PC-9 (cell line): ENCODE data around the gene TMEM98. TPM values are rescaled to one million over a fixed set of nuclear protein-coding genes. Genes with fewer than 3 reads are reported as not detected.

Source experiments
- BruUV-seq: library from RNA; stranded (reverse); fragments of 400-500 nt; replicated peaks from 2 replicates; lab custom pipeline; 2021; lab: Mats Ljungman, UMichigan
- CTCF ChIA-PET: fragments of 300-600 bp; sonication (Branson Sonifier 250); formaldehyde crosslinking; loops from one replicate; lab custom pipeline; 2022; ENCODE audit warnings: antibody characterized with exemption; lab: Charles Lee
- POLR2A ChIA-PET: fragments of 300-600 bp; sonication (Branson Sonifier 250); formaldehyde crosslinking; loops from one replicate; lab custom pipeline; 2022; ENCODE audit warnings: antibody characterized with exemption; ENCODE audit not compliant: unreplicated experiment; lab: Charles Lee
- DNase-seq, 2 experiments: peaks; one replicate each; pipeline versions ENCODE4 v3.0.0 to v3.0.0-alpha.2; 2015 to 2022; ENCODE audit warnings: mixed read lengths in 1 of 2
- H2AFZ ChIP-seq: fragments of 200-600 bp; sonication (generic); 2 replicates; pipeline ENCODE4 v1.8.1; 2017; ENCODE audit warnings: antibody characterized with exemption
- H3F3A ChIP-seq: fragments of 200-600 bp; sonication (generic); 2 replicates; pipeline ENCODE4 v1.8.1; 2017; ENCODE audit warnings: antibody characterized with exemption, mild to moderate bottlenecking, low read depth; ENCODE audit not compliant: insufficient read depth
- H3K27ac ChIP-seq: fragments of 200-600 bp; sonication (generic); 2 replicates; pipeline ENCODE4 v1.6.1; 2016; ENCODE audit warnings: mixed run types
- H3K27me3 ChIP-seq: fragments of 200-600 bp; sonication (generic); 2 replicates; pipeline ENCODE4 v1.6.1; 2016; ENCODE audit warnings: low read depth, mixed run types; ENCODE audit not compliant: insufficient read depth
- H3K36me3 ChIP-seq: fragments of 200-600 bp; sonication (generic); 2 replicates; pipeline ENCODE4 v1.6.1; 2016; ENCODE audit warnings: low read depth, mixed run types
- H3K4me1 ChIP-seq: fragments of 200-600 bp; sonication (generic); replicated peaks from 2 replicates; pipeline ENCODE4 v1.6.1; 2016; ENCODE audit warnings: mixed run types; ENCODE audit not compliant: insufficient read depth
- H3K4me2 ChIP-seq: fragments of 200-600 bp; sonication (generic); 2 replicates; pipeline ENCODE4 v1.6.1; 2017; ENCODE audit warnings: mixed run types
- H3K4me3 ChIP-seq: fragments of 200-600 bp; sonication (generic); 2 replicates; pipeline ENCODE4 v1.6.1; 2016; ENCODE audit warnings: mixed run types
- H3K79me2 ChIP-seq: fragments of 200-600 bp; sonication (generic); 2 replicates; pipeline ENCODE4 v1.6.1; 2017; ENCODE audit warnings: low read depth, mixed run types
- H3K9me2 ChIP-seq: fragments of 200-600 bp; sonication (generic); 2 replicates; pipeline ENCODE4 v1.8.1; 2017; ENCODE audit warnings: mild to moderate bottlenecking; ENCODE audit not compliant: insufficient read depth
- H3K9me3 ChIP-seq: fragments of 200-600 bp; sonication (generic); 2 replicates; pipeline ENCODE4 v1.8.1; 2016; ENCODE audit warnings: low read depth; ENCODE audit not compliant: insufficient read depth
- H4K20me1 ChIP-seq: fragments of 200-600 bp; sonication (generic); 2 replicates; pipeline ENCODE4 v1.8.1; 2017; ENCODE audit not compliant: insufficient read depth
- CTCF ChIP-seq: fragments of 200-600 bp; sonication (generic); conservative IDR thresholded peaks from 2 replicates; pipeline ENCODE4 v1.6.1; 2017; ENCODE audit warnings: mixed run types, antibody characterized with exemption, mild to moderate bottlenecking, moderate library complexity
- EZH2 ChIP-seq: fragments of 200-600 bp; sonication (generic); IDR thresholded peaks from 2 replicates; pipeline ENCODE4 v1.8.0; 2017; ENCODE audit warnings: antibody characterized with exemption, low read depth
- intact Hi-C: fragments of 100-400 bp; cut with micrococcal nuclease; formaldehyde crosslinking; loops from one replicate; pipeline ENCODE4 v1.10.0; 2022; ENCODE audit not compliant: unreplicated experiment
- total RNA-seq: library from RNA; stranded (reverse); gene quantifications from 2 replicates; pipeline ENCODE4 v1.2.3, GENCODE V29; 2021

TMEM98 gene
- total RNA-seq, 1 experiment from 2014 or later, result not detected

- no peak overlapping the region for H3K27ac ChIP-seq
- DNase-seq, result no peak
- H4K20me1 ChIP-seq, result no peaks in the 10 kb centered on the region
- no peak overlapping the region for H2AFZ ChIP-seq
- ChIA-PET CTCF (no interaction called here), POLR2A (no interaction called here)
- H3K4me2 ChIP-seq, result no peak overlapping the region
- TF ChIP-seq EZH2, result no peak
- TF ChIP-seq CTCF, result no peak
- no peaks in the 10 kb centered on the region for H3K9me3 ChIP-seq
- intact Hi-C loops, result no loop called here
- no peaks in the 10 kb centered on the region for H3K36me3 ChIP-seq
- no peaks in the 10 kb centered on the region for H3K79me2 ChIP-seq
- no peaks in the 10 kb centered on the region for H3F3A ChIP-seq
- no peaks in the 10 kb centered on the region for H3K9me2 ChIP-seq
- H3K4me1 ChIP-seq, result no peaks in the 10 kb centered on the region
- H3K27me3 ChIP-seq, result peaks cover 7% of the 10 kb centered on the region
- no TSS peak for BruUV-seq
- H3K4me3 ChIP-seq, result no peak overlapping the region
Measured at GRCh38 chr17:32943647-32944191, 15.8 kb downstream of the TMEM98 start.

- no peak overlapping the region for H3K4me2 ChIP-seq
- H3K27me3 ChIP-seq, result peaks cover 12% of the 10 kb centered on the region
- H3K9me3 ChIP-seq, result no peaks in the 10 kb centered on the region
- intact Hi-C loops, result no loop called here
- no peaks in the 10 kb centered on the region for H3K9me2 ChIP-seq
- DNase-seq, result no peak
- no peak overlapping the region for H3K4me3 ChIP-seq
- no peaks in the 10 kb centered on the region for H4K20me1 ChIP-seq
- H3K36me3 ChIP-seq, result no peaks in the 10 kb centered on the region
- H2AFZ ChIP-seq, result no peak overlapping the region
- CTCF ChIA-PET, result no interaction called here
- H3K79me2 ChIP-seq, result no peaks in the 10 kb centered on the region
- POLR2A ChIA-PET, result no interaction called here
- H3F3A ChIP-seq, result no peaks in the 10 kb centered on the region
- no peak overlapping the region for H3K27ac ChIP-seq
- no peak for TF ChIP-seq CTCF
- TF ChIP-seq EZH2, result no peak
- no peaks in the 10 kb centered on the region for H3K4me1 ChIP-seq
- BruUV-seq, result no TSS peak
Measured at GRCh38 chr17:32944248-32945020, 16.5 kb downstream of the TMEM98 start.

GRCh38 chr17:32946375-32947135 lies 18.6 kb downstream of the TMEM98 start:
- ChIA-PET CTCF (no interaction called here), POLR2A (interaction anchor here (0.7 kb wide), 1 partner anchor 209 kb away, joined by 3 read pairs; no protein-coding TSS in a partner anchor)
- TF ChIP-seq EZH2 (no peak), CTCF (no peak)
- intact Hi-C loops, result no loop called here
- Histone ChIP-seq H3K4me3 (no peak overlapping the region), H3K27ac (no peak overlapping the region), H3K4me2 (no peak overlapping the region), H3K9me2 (no peaks in the 10 kb centered on the region), H2AFZ (no peak overlapping the region), H3K9me3 (no peaks in the 10 kb centered on the region), H3F3A (no peaks in the 10 kb centered on the region), H3K79me2 (no peaks in the 10 kb centered on the region), H3K27me3 (peaks cover 12% of the 10 kb centered on the region), H4K20me1 (no peaks in the 10 kb centered on the region), H3K36me3 (no peaks in the 10 kb centered on the region), H3K4me1 (no peaks in the 10 kb centered on the region)
- DNase-seq, result no peak
- no TSS peak for BruUV-seq
